ENCODE data around the gene CBX7.
A peak's percentile ranks its signal among the peaks of the same experiment; 100 is the strongest.

The CBX7 gene

DNA sequence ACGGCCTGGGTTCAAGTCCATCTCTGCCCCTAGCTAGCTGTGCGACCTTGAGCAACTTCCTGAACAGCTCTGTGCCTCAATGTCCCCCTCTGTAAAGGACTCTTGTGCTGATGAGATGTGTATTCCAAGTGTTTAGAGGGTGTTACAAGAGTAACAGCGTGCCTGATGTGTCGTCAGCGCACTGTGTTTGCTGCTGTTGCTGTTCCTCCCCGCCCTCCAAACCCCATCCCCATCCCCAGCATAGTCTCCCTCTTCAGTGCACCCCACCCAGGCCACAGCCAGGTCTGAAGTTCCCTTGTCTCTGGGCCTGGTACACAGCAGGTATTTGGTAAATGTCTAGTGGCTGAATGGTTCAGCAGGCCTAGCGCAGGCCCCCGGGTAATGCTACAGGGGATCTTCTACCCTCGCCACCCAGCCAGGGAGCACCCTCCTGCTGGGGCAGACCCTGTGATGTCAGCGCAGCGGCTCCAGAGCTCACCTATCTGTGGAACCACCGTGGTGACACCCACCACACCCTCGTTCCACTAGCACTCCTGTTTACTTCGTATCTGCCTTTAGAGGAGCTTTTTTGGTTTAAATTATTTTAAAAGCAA is 10.3 kb downstream of the CBX7 start:
- ATAC-seq: no peak
- Mint-ChIP-seq H3K4me3 (no peak overlapping the region), H3K4me1 (peaks cover 30% of the 10 kb centered on the region), H3K9me3 (no peaks in the 10 kb centered on the region), H3K27ac (no peak overlapping the region), H3K36me3 (no peaks in the 10 kb centered on the region), H3K27me3 (no peaks in the 10 kb centered on the region)

DNA sequence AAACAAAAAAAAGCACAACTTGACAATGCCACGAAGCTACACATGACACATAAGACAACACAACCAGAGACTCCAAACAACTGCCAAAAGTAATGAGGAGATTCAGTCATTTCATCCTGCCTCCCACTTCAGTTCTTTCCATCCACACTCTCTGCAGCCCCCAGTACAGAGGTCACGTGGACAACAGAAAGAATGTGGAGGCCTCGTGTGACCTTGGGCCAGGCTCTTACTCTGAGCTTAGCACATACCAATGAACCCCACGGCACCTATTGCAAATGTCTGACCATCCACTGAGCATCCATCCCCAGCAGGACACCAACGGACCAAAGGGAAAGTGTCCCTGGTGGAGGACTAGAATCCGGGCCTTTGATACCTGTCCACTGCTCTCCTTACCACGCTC is 12.5 kb downstream of the CBX7 start:
- H3K27ac Mint-ChIP-seq: no peak overlapping the region
- no peak for ATAC-seq
- no peaks in the 10 kb centered on the region for H3K27me3 Mint-ChIP-seq
- no peaks in the 10 kb centered on the region for H3K9me3 Mint-ChIP-seq
- H3K4me3 Mint-ChIP-seq: no peak overlapping the region
- H3K4me1 Mint-ChIP-seq: peaks cover 14% of the 10 kb centered on the region
- H3K36me3 Mint-ChIP-seq: no peaks in the 10 kb centered on the region

DNA sequence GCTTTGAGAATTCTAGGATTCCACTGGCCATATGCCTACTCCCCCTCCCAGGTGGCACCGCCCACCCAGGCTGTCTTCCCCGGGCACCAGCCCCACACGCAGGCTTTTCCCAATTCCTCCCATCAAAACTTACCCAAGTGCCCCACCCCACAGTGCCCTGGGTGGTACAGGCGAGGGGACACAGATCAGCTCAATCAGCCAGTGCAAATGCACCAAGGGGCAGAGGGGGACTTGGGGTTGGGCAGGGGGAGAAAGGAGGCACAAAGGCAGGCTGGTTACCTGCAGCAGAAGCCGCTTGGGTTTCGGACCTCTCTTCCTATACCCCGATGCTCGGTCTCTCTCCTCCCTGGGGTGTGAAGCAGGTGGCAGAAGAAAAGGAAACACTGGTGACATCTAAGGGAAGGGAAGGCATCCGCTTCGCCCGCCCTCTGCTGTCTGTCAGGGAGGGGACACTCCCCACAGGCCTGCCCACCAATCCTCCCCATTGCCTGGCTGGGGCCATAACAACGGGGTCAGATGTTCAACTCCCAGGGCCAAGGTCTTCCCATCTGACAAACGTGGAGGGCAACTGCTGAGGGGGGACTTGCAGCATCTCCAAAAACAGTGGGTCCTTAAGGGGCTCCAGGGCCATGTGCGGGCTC is 14.0 kb downstream of the CBX7 start:
- ATAC-seq: no peak

DNA sequence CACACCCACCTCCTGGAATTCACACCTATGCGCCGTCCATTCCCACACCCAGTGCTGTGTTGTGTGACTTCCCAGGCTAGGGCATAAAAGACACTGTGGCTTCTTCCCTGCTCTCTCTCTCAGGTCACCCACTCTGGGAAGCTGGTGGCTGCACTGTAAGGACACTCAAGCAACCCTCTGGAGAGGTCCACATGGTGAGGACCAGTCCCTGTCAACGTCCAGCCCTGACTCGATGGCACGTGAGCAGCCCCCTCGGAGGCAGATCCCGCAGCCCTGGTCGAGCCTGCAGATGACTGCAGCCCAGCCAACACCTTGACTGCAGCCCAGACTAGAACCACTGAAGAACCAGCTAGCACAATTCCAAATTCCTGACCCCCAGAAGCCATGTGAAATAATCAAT is 16.2 kb downstream of the CBX7 start:
- peaks cover 14% of the 10 kb centered on the region for H3K36me3 Mint-ChIP-seq
- H3K9me3 Mint-ChIP-seq: no peaks in the 10 kb centered on the region
- H3K4me3 Mint-ChIP-seq: no peak overlapping the region
- no peak for ATAC-seq
- no peaks in the 10 kb centered on the region for H3K27me3 Mint-ChIP-seq
- peaks cover 7% of the 10 kb centered on the region for H3K4me1 Mint-ChIP-seq
- H3K27ac Mint-ChIP-seq: no peak overlapping the region

More for the DNA sequence above, 14.0 kb downstream of the CBX7 start:
- Mint-ChIP-seq H3K4me3 (no peak overlapping the region), H3K36me3 (peaks cover 5% of the 10 kb centered on the region), H3K9me3 (no peaks in the 10 kb centered on the region), H3K4me1 (peaks cover under 1% of the 10 kb centered on the region), H3K27me3 (no peaks in the 10 kb centered on the region), H3K27ac (no peak overlapping the region)

DNA sequence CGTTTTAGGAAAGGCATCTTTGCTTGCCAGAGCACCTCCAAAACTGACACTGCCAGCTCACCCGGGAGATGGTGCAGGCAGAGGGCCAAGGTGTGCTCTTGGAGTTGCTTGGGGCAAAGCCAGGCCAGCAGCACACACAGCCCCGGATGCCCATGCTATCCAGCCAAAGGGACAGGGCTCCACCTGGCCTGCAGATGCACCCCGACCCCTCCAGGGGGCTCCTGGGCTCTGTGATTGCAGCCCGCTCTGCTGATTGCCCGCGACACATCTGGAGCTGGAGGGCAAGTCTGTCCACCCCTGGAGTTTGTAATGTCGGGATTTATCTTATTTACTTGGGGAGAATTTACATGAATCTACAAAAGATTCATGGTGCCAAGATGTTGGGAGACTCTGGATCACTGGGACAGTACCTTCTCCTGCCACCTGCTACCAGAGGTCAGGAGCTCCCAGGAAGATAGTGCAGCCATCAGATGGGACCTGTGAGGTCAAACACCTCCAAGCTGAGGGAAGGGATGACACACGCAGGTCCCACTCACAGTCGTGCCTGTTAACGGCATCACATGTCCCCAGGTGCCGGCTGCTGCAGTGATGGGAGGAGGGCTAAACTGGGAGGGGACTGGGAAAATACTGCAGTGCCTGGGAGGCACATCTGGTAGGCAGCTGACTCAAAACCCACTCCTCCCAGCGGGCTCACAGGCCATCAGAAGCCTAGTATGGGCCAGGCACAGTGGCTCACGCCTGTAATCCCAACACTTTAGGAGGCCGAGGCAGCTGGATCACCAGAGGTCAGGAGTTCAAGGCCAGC is 17.2 kb downstream of the CBX7 start:
- Mint-ChIP-seq H3K4me1 (peaks cover 8% of the 10 kb centered on the region), H3K9me3 (no peaks in the 10 kb centered on the region), H3K27ac (no peak overlapping the region), H3K4me3 (no peak overlapping the region), H3K27me3 (no peaks in the 10 kb centered on the region), H3K36me3 (peaks cover 22% of the 10 kb centered on the region)
- peak; percentile 62 for ATAC-seq

DNA sequence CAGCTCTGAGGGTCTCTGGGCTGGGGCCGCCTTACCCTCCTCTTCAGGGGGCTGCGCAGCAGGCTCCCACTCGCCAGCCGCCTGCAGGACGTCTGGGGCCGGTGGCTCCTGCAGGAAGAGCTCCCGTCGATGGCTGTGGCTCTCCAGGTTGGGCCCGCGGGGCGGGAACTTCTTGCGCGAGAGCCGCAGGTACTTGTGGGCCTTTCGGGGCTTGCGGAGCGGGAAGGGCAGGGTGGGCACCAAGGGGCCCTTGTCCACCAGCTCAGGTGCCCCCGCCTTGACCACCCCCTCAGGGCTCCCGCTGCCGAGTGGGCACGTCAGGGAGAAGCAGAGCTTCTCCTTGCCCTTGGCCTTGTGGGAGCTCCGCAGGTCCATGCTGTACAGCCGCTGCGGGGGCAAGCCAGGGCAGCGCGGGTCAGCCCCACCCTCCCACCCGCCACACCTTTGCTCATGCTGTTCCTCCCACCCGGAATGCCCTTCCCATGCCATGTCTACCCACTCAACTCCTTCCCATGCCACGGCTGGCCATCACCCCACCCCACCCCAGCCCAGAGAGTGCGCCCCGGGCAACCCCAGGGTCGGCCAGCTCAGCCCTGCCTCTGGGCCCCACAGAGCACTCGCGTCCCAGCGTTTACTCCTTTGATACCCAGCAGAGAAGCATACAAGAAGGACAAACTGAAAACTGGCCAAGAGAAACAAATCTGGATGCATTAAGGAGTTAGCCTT is 18.0 kb downstream of the CBX7 start:
- Mint-ChIP-seq H3K9me3 (no peaks in the 10 kb centered on the region), H3K4me1 (peaks cover 8% of the 10 kb centered on the region), H3K4me3 (no peak overlapping the region), H3K27me3 (no peaks in the 10 kb centered on the region), H3K27ac (no peak overlapping the region), H3K36me3 (peaks cover 23% of the 10 kb centered on the region)
- ATAC-seq: no peak

DNA sequence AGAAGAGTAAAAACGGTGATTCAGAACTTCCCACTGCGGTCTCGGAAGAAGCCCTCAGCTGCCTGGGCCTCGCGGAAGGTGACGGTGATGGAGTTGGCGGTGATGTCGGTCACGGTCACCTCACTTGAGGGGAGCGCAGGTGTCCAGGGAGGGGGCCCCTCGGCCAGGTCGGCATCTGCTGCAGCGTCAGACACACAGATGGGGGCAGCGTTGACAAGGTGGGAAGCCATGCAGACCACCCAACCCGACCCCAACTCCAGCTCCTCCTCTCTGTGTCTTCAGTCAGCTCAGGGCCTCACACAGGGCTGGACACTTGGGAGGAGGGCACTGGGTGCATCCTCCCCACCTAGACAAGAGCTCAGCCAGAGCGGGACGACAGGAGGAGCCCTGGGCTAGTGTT is 18.6 kb downstream of the CBX7 start:
- Mint-ChIP-seq H3K4me3 (no peak overlapping the region), H3K9me3 (no peaks in the 10 kb centered on the region), H3K27me3 (no peaks in the 10 kb centered on the region), H3K36me3 (peaks cover 24% of the 10 kb centered on the region), H3K4me1 (peaks cover 11% of the 10 kb centered on the region), H3K27ac (no peak overlapping the region)
- ATAC-seq: no peak

DNA sequence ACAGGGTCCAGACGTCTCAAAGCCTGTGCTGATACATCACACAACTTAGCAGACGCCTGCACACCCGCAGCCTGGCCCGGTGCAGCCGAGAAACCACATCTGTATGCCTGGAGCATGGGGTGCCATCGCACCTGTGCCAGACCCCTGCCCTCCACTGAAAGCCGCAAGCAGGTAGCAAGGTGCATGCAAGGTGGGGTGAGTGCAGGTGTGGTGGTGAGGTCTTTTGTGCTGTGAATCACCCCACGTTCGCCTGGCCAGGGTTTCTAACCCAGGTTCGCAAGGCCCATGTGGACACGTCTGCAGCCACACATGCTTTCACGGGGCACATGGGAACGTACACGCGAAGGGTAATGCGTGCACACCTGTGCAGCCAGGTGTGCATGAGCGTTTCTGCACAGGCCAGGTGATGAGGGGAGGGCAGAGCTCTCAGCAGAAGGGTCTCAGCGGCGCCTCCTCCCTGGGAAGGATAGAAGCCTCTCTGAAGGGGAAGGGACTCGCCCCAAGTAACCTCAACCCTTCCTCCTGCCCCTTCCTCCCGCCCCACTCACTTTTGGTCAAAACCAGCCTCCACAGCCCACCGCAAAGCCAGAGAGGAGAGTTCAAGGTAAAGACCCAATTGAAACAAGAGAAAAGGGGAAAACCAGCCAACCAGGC is 19.5 kb downstream of the CBX7 start:
- Mint-ChIP-seq H3K9me3 (peaks cover 3% of the 10 kb centered on the region), H3K36me3 (peaks cover 29% of the 10 kb centered on the region), H3K27ac (no peak overlapping the region), H3K4me1 (peaks cover 16% of the 10 kb centered on the region), H3K4me3 (no peak overlapping the region), H3K27me3 (no peaks in the 10 kb centered on the region)
- no peak for ATAC-seq

DNA sequence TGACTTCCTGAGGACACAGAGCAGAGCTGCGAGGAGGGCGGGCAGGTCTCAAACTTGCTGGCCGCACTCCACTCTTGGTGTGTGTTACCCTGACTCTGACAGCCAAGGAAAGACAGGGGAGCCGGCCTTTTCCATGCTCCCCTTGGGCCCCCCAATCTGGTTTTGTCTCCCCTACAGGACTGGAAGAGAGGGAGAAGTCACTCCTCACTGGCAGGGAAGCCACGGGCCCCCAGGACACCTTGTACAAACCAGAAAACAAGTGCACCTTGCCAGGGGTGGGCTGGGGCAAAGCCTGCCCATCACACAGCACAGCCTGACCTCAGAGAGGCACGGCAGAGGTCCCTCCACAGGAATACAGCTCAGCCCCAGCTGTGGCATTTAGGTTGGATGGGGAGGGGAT is 20.2 kb downstream of the CBX7 start:
- no peak overlapping the region for H3K4me3 Mint-ChIP-seq
- no peaks in the 10 kb centered on the region for H3K27me3 Mint-ChIP-seq
- peaks cover 16% of the 10 kb centered on the region for H3K4me1 Mint-ChIP-seq
- H3K36me3 Mint-ChIP-seq: peaks cover 29% of the 10 kb centered on the region
- H3K27ac Mint-ChIP-seq: no peak overlapping the region
- no peak for ATAC-seq
- H3K9me3 Mint-ChIP-seq: peaks cover 3% of the 10 kb centered on the region

DNA sequence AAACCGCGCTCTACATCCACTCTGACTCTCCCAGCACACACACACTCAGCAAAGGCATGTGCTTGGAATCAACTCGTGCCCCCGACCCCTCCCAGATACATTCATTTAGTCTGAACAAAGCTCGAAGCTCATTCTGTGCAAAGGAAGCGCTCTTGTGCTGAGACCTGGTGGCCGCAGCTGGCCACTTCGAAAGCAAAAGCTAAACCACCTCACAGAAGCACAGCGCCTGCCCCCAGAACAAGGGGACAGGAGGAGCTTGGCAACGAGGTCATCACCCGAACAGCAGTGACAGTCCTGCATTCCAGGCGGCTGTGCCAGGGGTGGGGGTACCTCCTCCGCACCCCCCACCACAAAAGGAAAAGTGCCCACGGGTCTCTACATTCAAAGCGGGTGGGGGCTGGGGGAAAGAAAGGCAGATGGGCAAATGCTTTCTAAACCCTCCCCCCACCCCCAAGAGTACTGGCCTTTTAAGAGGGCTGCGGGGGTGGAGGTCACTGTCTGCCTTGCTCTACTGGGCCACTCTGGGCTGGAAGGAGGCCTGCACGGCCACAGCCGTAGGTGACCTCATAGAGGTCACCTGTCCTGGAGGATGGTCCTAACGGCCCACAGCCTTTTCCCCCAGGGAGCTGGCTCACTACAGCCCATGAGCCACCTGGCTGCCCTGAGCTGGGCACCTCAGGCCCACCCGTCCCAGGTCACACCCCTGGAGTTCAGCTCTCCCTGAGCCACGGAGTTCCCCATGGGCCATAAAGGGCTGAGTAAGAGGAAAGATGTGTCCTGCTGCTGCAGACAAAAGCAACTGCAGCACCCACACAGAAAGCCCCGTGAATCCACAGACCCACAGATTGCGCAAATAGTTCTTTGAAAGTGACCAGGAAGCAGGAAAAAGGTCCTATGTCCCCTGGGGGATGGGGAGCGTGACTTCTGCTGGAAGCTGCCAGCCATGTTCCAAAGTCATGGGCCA is 21.3 kb downstream of the CBX7 start:
- no peak overlapping the region for H3K27ac Mint-ChIP-seq
- no peak overlapping the region for H3K4me3 Mint-ChIP-seq
- H3K36me3 Mint-ChIP-seq: peaks cover 29% of the 10 kb centered on the region
- no peaks in the 10 kb centered on the region for H3K27me3 Mint-ChIP-seq
- peaks cover 16% of the 10 kb centered on the region for H3K4me1 Mint-ChIP-seq
- peaks cover 3% of the 10 kb centered on the region for H3K9me3 Mint-ChIP-seq
- ATAC-seq: no peak

DNA sequence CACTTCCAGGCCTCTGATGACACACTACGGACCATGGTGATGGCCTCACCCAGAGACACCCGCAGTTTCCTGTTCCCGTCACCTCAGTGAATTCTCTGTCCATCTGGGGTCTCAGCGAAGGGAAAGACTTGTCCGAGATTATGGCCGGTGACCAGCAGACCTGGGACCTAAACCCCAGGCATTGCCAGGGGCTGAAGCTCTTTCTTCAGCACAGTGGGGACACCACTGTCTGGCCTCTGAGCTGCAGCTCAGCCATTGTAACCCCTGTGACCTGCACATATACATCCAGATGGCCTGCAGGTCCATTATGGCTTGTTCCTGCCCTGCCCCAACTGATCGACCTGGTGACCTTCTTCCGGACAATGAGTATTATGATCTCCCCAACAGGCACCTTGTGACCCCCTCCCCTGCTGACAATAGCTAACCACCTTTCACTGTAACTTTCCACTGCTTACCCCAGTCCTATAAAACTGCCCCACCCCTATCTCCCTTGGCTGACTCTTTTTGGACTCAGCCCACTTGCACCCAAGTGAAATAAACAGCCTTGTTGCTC is 22.3 kb downstream of the CBX7 start:
- Mint-ChIP-seq H3K4me3 (no peak overlapping the region), H3K36me3 (peaks cover 29% of the 10 kb centered on the region), H3K4me1 (peaks cover 16% of the 10 kb centered on the region), H3K9me3 (peaks cover 3% of the 10 kb centered on the region), H3K27ac (no peak overlapping the region), H3K27me3 (no peaks in the 10 kb centered on the region)
- ATAC-seq: no peak

DNA sequence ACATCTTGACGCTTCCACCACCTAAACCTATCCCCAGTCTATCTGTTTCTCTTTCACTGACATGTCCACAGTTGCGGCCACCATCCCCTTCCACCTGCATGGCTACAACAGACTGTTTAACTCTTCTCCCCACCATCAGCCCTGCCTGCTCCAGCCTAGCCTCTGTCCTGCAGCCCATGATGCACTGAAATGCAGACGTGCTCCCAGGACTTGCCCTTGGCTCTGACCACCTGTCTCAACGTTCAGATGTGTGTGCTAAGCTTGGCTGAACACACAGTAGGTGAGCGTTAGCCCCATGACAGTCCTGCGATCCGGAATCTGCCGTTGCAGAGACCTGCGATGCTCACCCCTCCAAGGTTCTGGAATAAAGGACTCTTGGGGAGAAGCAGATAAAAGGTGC is 22.7 kb downstream of the CBX7 start:
- H3K9me3 Mint-ChIP-seq: peaks cover 3% of the 10 kb centered on the region
- H3K27me3 Mint-ChIP-seq: no peaks in the 10 kb centered on the region
- H3K27ac Mint-ChIP-seq: no peak overlapping the region
- H3K36me3 Mint-ChIP-seq: peaks cover 29% of the 10 kb centered on the region
- H3K4me1 Mint-ChIP-seq: peaks cover 16% of the 10 kb centered on the region
- no peak for ATAC-seq
- no peak overlapping the region for H3K4me3 Mint-ChIP-seq

DNA sequence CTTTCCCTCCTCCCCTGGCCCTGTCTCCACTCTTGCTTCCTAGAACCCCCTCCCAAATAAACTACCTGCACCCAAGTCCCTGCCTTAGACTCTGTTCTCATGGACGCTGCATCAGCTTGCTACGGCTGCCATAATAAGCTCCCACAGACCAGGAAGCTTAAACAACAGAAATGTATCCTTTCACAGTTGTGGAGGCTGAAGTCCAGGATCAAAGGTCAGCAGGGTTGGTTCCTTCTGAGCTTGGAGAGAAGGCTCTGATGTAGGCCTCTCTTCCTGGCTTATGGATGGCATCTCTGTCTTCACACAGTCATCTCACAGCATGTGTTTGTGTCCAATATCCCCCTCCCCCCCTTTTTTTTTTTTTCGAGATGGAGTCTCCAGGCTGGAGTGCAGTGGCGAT is 23.4 kb downstream of the CBX7 start:
- Mint-ChIP-seq H3K36me3 (peaks cover 29% of the 10 kb centered on the region), H3K27ac (no peak overlapping the region), H3K4me3 (no peak overlapping the region), H3K27me3 (no peaks in the 10 kb centered on the region), H3K4me1 (peaks cover 17% of the 10 kb centered on the region), H3K9me3 (peaks cover 3% of the 10 kb centered on the region)
- no peak for ATAC-seq

DNA sequence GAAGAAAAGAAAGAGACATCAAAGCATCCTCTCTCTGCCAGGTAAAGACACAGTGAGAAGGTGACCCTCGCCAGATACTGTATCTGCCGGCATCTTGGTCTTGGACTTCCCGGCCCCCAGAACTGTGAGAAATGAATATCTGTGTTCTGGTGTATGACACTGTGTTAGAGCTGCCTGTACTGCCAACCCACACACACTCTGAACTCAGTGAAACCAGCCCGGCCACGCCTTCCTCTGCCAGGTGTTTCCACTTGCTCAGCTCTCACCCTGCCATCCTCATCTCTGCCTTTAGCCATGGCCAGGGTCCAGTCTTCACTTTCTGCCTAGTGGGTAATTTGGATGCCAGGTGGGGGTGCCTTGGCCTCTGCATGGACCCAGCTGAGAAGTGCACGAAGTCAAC is 24.0 kb downstream of the CBX7 start:
- peaks cover 3% of the 10 kb centered on the region for H3K9me3 Mint-ChIP-seq
- peaks cover 24% of the 10 kb centered on the region for H3K36me3 Mint-ChIP-seq
- peak; percentile 45 for ATAC-seq

More for the DNA sequence above, 24.0 kb downstream of the CBX7 start:
- no peaks in the 10 kb centered on the region for H3K27me3 Mint-ChIP-seq
- peaks cover 22% of the 10 kb centered on the region for H3K4me1 Mint-ChIP-seq
- no peak overlapping the region for H3K4me3 Mint-ChIP-seq
- H3K27ac Mint-ChIP-seq: no peak overlapping the region

Data from stimulated activated memory B cell treated with anti-CD40 and anti-IgM and Interleukin-4, amounts not matched to agents 10 μg/mL and 1 μg/mL and 100 μg/mL, for 72 hours (primary cell).